ENCODE results near the gene OSBPL7.
A peak's percentile ranks its signal among the peaks of the same experiment; 100 is the strongest.
"Not testable (repeated sequence)": the region's sequence is repeated elsewhere in the genome, so short reads cannot be mapped to it uniquely, and the experiment has no call there.

OSBPL7 gene

DNA sequence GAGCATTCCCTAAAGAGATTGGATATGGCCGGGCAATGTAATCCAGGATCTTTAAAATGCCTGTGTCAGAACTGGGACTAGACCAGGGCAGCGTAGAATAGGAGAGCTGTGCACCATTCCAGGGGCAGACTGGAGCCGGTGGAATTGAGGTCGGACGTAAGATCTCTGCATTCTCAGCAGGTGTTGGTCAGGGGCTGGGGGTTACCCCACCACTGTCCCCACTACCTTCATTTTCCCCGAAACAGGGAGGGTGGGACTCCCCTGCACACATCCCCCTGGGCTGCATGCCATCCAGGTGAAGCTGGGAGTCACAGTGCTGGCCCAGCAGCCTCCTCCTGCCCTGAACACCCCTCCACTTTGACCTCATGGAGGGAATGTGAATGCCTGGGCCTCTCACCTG, 17.8 kb downstream of the OSBPL7 start:
- no peak for DNase-seq

- DNase-seq = no peak
Observed at GRCh38 chr17:47803201-47803600, 18.4 kb downstream of the OSBPL7 start.

- DNase-seq = peak; percentile 62
Observed at GRCh38 chr17:47802341-47803022, 19.1 kb downstream of the OSBPL7 start.

DNA sequence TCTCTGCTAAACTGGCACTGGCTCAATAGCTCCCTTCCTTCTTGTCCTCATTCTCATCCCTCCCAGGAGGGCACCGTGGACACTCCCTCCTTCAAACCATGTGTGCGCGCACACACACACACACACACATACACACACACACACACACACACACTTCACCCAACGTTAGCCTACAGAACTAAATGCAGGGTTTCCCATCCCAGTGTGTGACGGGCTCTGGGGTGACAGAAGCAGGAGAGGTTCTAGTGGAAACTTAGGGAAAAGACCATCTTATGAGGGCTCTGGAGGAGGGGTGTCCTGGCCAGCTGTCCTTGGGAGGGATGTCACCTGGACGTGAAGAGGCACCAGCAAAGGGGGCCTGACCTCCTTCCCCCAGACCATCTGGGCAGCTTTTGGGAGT, 19.7 kb downstream of the OSBPL7 start:
- no peak for DNase-seq

GRCh38 chr17:47801176-47801765, 20.3 kb downstream of the OSBPL7 start:
- DNase-seq = no peak

GRCh38 chr17:47800686-47801085, 20.9 kb downstream of the OSBPL7 start:
- DNase-seq = no peak

- no peak for DNase-seq
Observed at GRCh38 chr17:47797797-47798196, 23.8 kb downstream of the OSBPL7 start.

GRCh38 chr17:47792979-47793378, 28.6 kb downstream of the OSBPL7 start:
- DNase-seq = no peak

DNA sequence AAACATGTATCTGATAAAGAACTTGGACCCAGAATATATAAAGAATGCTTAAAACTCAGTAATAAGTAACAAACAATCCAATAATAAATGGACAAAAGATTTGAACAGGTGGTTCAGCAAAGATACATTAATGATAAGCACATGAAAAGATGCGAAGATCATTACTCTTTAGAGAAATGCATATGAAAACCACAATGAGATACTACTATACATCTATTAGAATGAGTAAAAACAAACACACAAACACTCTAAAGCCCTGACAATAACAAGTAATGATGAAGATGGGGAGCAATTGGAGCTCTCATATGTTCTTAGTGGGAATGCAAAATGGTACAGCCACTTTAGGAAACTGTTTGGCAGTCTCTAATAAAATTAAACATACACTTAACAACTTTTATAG, 29.1 kb downstream of the OSBPL7 start:
- no peak for DNase-seq

GRCh38 chr17:47791025-47791424, 30.6 kb downstream of the OSBPL7 start:
- no peak for DNase-seq

DNA sequence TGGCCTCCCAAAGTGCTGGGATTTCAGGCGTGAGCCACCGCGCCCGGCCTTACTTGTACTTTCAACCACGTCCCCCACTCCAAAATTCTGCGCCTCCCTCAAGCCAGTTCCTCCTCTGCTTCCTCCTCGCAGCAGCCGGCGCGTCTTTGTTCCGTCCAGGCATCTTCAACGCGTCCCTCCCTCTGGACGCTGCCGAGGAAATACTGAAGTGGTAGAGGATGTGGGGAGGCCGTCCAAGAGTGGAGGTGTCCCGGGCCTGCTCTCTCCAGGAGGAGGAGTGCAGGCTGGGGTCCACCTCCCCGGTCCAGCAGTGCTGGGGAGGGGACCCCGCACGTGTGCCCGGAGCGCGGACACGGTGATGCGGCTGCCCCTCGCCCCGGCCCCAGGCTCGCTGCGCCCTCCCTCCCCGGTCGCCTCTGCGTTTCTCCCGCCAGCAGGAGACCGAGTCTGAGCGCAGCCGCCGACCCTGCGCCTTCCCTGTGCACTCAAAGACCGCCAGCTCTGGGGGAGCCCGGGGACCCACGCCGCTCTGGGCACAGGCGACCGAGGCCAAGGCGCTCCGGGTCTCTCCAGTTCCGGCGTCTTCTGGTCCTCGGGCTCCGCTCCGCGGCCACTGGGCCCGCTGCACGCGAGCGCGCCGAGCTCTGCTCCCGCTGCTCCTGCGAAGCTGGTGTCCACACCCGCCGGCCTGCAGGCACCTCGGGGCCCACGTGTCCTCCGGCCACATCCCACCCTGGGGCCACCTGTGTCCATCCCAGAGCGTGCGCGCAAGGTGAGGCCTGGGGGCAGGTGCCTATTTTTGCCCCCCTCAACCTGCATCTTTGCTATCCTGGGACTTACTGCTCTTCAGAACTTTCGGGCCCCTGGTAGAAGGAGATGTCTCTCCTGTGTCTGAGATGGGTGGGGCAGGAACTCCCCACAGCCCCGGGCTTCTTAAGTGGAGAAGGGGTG, 31.7 kb downstream of the OSBPL7 start:
- peak; percentile 41 for DNase-seq

DNA sequence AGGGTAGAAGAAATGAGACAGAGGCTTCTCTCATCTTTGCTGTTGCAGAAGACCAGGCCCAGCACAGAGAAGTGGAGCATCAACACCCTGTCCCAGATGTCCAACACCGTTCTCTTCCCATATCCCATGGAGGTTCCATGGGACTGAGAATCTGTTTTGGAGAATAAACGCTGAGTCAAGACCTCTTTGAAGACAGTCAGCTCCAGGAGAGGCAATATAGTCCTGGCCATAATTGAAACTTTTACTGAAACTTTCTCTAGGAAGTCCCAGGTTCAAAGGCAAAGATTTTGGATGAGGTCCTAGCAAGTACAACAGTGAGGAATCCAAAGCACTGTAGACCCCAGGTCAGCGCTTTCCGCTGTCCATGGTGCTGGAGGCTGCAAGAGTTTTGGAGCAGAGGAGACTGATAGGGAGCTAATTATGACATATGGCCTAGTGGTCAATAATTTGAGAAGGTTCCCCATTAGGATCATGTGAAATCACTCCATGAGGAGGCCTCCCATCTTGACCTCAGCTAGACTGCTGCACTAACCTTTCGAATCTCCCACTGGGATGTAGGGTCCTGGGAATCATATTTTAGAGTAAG, 36.0 kb downstream of the OSBPL7 start:
- no peak for DNase-seq

- DNase-seq = no peak
Observed at GRCh38 chr17:47781397-47781796, 40.2 kb downstream of the OSBPL7 start.

DNA sequence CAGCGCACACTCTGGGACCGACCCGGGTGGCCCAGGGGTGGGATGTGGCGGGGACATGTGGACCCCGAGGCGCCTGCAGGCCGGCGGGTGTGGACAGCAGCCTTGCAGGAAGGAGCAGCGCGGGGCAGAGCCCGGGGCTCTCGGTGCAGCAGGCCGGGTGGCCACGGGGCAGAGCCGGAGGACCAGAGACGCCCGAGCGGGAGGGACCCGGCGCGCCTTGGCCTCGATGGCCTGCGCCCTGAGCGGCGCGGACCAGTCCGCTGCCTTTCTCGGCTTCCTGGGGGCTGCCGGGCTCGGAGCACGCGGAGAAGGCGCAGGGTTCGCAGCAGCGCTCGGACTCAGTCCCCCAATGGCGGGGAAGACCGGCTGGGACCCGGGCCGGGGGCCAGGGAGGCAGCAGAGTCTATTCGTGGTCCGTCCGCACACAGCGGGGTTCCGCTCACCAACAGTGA, 43.4 kb downstream of the OSBPL7 start:
- DNase-seq = no peak

DNA sequence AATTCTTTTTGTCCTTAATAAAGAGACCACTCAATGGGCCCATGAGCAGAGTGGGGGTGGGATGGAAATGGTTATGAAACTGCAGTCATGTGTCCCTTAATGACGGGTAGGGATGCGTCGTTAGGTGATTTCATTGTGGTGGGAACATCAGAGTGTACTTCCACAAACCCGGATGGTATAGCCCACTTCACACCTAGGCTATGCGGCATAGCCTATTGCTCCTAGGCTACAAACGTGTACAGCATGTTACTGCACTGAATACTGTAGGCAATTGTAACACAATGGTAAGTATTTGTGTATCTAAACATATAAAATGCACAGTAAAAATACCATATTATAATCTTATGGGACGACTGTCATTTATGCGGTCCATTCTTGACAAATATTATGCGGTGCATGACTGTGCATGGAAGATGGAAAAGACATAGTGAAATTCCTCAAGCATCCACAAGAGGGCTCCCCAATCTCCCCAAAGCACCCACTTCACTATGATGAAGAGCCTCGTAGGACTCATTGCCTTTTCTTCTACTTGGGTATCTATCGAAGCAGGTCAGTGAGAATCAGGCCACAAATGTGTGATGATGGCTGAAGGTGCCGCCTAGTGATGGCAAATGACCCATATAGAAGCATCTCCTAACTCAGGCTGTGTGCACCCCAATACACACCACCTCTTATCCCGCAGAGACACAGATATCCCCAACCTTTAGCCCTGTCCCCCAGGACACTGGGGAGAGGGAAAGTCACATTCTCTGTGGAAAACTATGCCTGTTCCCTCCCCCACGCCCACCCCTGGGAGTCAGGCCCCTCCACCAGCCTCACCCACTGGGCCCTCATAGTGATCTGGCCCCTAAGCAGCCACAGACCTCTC, 45.0 kb downstream of the OSBPL7 start:
- peak; percentile 35 for DNase-seq

GRCh38 chr17:47774987-47775580, 46.5 kb downstream of the OSBPL7 start:
- no peak for DNase-seq

- DNase-seq = no peak
Observed at GRCh38 chr17:47774331-47774730, 47.3 kb downstream of the OSBPL7 start.

DNA sequence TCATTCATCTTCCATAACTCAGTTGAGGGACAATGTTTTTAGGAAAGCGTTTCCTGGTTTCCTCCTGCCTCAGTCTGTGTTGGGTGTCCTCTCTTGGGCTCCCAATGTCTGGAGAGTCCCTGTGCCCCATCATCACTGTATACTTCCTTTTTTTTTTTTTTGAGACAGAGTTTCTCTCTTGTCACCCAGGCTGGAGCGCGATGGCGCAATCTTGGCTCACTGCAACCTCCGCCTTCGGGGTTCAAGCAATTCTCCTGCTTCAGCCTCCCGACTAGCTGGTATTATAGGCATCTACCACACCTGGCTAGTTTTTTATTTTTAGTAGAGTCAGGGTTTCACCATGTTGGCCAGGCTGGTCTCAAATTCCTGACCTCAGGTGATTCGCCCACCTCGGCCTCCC, 47.9 kb downstream of the OSBPL7 start:
- not testable (repeated sequence) for DNase-seq

DNA sequence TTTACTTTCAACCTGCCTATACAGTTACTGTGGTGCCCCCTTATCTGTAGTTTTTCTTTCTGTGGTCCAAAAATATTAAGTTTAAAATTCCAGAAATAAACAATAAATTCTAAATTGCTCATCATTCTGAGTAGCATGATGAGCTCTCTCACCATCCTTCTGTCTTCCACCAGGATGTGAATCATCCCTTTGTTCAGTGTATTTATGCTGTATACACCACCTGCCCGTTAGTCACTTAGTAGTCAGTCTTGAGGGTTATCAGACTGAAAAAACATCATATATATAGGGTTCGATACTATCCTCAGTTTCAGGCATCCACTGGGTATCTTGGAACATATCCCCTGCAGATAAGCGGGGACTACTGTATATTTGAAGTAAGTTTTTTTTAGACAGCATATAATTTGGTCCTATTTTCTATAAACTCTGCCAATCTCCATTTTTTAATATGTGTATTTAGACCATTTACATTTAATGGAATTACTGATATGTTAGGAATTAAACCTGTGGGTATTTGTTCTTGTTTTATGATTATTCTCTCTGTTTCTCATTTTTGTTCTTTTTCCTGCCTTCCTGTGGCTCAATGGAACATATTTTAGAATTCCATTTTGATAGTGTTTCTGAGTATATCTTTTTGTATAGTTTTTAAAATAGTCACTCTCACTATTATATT, 57.5 kb downstream of the OSBPL7 start:
- no peak for DNase-seq

DNA sequence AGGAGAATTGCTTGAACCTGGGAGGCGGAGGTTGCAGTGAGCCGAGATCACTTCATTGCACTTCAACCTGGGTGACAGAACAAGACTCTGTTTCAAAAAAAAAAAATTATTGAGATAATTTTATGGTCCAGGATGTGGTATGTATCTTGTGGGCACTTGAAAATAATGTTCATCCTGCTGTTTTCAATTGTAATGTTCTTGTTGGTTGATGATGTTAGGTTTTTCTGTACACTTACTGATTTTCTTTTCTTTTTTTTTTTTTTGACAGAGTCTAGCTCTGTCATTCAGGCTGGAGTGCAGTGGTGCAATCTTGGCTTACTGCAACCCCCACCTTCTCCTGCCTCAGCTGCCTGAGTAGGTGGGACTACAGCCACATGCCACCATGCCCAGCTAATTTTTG, 58.9 kb downstream of the OSBPL7 start:
- no peak for DNase-seq

DNA sequence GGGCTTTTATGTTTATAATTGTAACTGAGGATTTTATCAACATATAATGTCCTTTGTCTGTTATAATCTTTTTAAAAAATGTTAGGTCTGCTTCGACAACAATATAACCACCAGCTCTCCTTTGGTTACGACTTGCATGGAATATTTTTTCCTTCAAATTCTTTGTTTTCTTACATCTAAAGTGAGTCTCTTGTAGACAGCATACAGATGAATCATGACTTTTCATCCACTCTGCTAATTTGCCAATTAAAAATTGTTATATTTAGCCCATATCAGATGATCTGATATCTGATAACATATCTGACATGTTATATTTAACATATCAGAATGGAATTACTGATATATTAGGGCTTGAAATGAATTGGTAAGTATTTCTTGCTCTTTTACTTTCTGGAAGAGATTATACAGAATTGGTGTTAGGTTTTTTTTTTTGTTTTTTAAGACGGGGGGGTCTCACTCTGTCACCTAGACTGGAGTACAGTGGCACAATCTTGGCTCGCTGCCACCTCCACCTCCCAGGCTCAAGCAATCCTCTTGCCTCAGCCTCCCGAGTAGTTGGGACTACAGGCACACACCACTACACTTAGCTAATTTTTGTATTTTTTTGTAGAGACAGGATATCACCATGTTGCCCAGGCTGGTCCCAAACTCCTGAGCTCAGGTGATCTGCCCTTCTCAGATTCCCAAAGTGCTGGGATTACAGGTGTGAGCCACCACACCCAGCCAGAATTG, 61.0 kb downstream of the OSBPL7 start:
- no peak for DNase-seq
